GM19351 (cell line): ENCODE results near the gene SH2B3.
"Not testable (repeated sequence)": the region's sequence is repeated elsewhere in the genome, so short reads cannot be mapped to it uniquely, and the experiment has no call there.

Source experiments
- ATAC-seq: cut with Tn5 transposase; IDR thresholded peaks from one replicate; pipeline ENCODE4 v1.9.1; 2021; ENCODE audit warnings: mild to moderate bottlenecking, moderate library complexity; ENCODE audit not compliant: unreplicated experiment

The SH2B3 gene

GRCh38 chr12:111386885-111387284, 18.8 kb upstream of the SH2B3 start:
- no peak for ATAC-seq

- no peak for ATAC-seq
Measured at GRCh38 chr12:111387747-111388323, 17.9 kb upstream of the SH2B3 start.

GRCh38 chr12:111389635-111390034, 16.1 kb upstream of the SH2B3 start:
- no peak for ATAC-seq

GRCh38 chr12:111390910-111391309, 14.8 kb upstream of the SH2B3 start:
- no peak for ATAC-seq

- no peak for ATAC-seq
Measured at GRCh38 chr12:111393700-111394300, 11.9 kb upstream of the SH2B3 start.

GRCh38 chr12:111394480-111394879, 11.2 kb upstream of the SH2B3 start:
- no peak for ATAC-seq

- ATAC-seq: no peak
Measured at GRCh38 chr12:111395336-111396187, 10.2 kb upstream of the SH2B3 start.

- not testable (repeated sequence) for ATAC-seq
Measured at GRCh38 chr12:111396271-111396670, 9.5 kb upstream of the SH2B3 start.

GRCh38 chr12:111396726-111397445, 8.8 kb upstream of the SH2B3 start:
- ATAC-seq: peak; percentile 63

- ATAC-seq: no peak
Measured at GRCh38 chr12:111398530-111398929, 7.2 kb upstream of the SH2B3 start.

- not testable (repeated sequence) for ATAC-seq
Measured at GRCh38 chr12:111399741-111400404, 5.8 kb upstream of the SH2B3 start.

GRCh38 chr12:111401167-111401605, 4.5 kb upstream of the SH2B3 start:
- no peak for ATAC-seq

GRCh38 chr12:111402490-111402824, 3.3 kb upstream of the SH2B3 start:
- not testable (repeated sequence) for ATAC-seq

GRCh38 chr12:111404362-111405148, 1.2 kb upstream of the SH2B3 start:
- peak; percentile 1 for ATAC-seq

- ATAC-seq: peak; percentile 50
Measured at GRCh38 chr12:111405149-111405858, 419 bp upstream of the SH2B3 start.

GRCh38 chr12:111406474-111407376, 1.0 kb downstream of the SH2B3 start:
- no peak for ATAC-seq

- no peak for ATAC-seq
Measured at GRCh38 chr12:111407377-111408115, 1.8 kb downstream of the SH2B3 start.

GRCh38 chr12:111408116-111408440, 2.4 kb downstream of the SH2B3 start:
- no peak for ATAC-seq
